Activated B cell treated with CpG ODN at 0.5 μM for 24 hours (primary cell): ENCODE measurements around the gene HEXD. TPM values are rescaled to one million over a fixed set of nuclear protein-coding genes. Genes with fewer than 3 reads are reported as not detected.
"Not testable (repeated sequence)": the region's sequence is repeated elsewhere in the genome, so short reads cannot be mapped to it uniquely, and the experiment has no call there.

Experiments
- ATAC-seq: fragments of 200-7000 bp; cut with Tn5 transposase; one replicate; pipeline ENCODE4 v1.10.0; 2021; ENCODE audit warnings: low read depth, mild to moderate bottlenecking, moderate library complexity
- CTCF ChIA-PET: fragments of 350-600 bp; sonication (Branson Sonifier 250); formaldehyde crosslinking; loops from one replicate; lab custom pipeline; 2021; ENCODE audit warnings: antibody characterized with exemption; lab: Charles Lee
- POLR2A ChIA-PET: fragments of 350-600 bp; sonication (Branson Sonifier 250); formaldehyde crosslinking; loops from one replicate; lab custom pipeline; 2021; ENCODE audit warnings: antibody characterized with exemption; lab: Charles Lee
- DNase-seq: peaks from one replicate; pipeline ENCODE4 v3.0.0; 2022
- H3K27ac Mint-ChIP-seq: one replicate; pipeline ENCODE4 v1.8.0; 2020; ENCODE audit warnings: mixed read lengths
- H3K27me3 Mint-ChIP-seq: one replicate; pipeline ENCODE4 v1.8.0; 2021; ENCODE audit warnings: mixed read lengths
- H3K36me3 Mint-ChIP-seq: one replicate; pipeline ENCODE4 v1.8.0; 2021; ENCODE audit warnings: low read depth, mixed read lengths
- H3K4me1 Mint-ChIP-seq: one replicate; pipeline ENCODE4 v1.8.0; 2021; ENCODE audit warnings: mixed read lengths
- H3K4me3 Mint-ChIP-seq: one replicate; pipeline ENCODE4 v1.8.0; 2020; ENCODE audit warnings: mild to moderate bottlenecking, mixed read lengths
- H3K9me3 Mint-ChIP-seq: one replicate; pipeline ENCODE4 v1.8.0; 2020; ENCODE audit warnings: mixed read lengths
- intact Hi-C: fragments of 100-400 bp; cut with micrococcal nuclease; formaldehyde crosslinking; loops from one replicate; pipeline ENCODE4 v1.15.1; 2024
- total RNA-seq: library from RNA; stranded (reverse); gene quantifications from 2 replicates; pipeline ENCODE4 v1.2.3, GENCODE V29; 2022
- TF ChIP-seq, protein P1 (sequence below): fragments of 200-600 bp; IDR thresholded peaks from one replicate; pipeline ENCODE4 v1.8.0; 2022; ENCODE audit warnings: antibody characterized with exemption, mild to moderate bottlenecking

The HEXD gene
- total RNA-seq, 1 donor from 2014 or later: 88.8 TPM

DNA sequence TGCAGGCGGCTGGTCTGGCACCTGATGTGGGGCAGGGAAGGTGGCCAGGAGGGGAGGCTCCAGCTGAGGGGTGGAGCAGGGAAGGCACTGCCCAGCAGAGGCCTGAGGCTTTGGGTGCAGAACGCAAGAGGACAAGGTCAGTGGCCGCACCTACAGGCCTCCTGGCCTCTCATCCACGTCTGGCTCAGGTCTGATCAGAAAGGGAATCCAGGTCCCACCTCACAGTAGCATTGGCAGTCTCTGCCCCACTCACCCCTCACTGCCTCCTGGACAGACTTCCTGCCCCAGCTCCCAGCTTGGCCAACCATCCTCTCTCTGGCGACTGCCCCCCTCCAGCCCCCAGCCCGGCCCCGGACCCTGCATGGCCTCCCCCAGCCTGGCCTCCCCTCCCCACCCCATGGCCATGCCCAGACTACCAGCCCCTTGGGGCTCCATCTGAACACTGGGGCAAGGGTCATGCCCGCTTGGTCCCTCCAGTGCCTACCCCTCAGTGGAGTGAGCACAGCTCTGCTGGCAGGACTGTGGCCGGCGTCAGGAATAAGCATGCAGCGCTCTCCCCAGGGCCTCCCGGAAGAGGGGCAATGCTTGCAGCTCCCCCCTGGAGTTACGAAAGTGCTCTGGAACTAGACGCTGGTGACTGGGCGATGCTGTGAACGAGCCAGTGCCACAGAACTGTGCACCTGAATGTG is 42.0 kb upstream of the HEXD start:
- DNase-seq (no peak), ATAC-seq (no peak)
- Mint-ChIP-seq H3K27ac (no peak overlapping the region), H3K4me1 (peaks cover 14% of the 10 kb centered on the region), H3K36me3 (no peaks in the 10 kb centered on the region), H3K9me3 (no peaks in the 10 kb centered on the region), H3K27me3 (peaks cover 30% of the 10 kb centered on the region), H3K4me3 (no peak overlapping the region)
- intact Hi-C loops: no loop called here
- TF ChIP-seq, protein P1, sequence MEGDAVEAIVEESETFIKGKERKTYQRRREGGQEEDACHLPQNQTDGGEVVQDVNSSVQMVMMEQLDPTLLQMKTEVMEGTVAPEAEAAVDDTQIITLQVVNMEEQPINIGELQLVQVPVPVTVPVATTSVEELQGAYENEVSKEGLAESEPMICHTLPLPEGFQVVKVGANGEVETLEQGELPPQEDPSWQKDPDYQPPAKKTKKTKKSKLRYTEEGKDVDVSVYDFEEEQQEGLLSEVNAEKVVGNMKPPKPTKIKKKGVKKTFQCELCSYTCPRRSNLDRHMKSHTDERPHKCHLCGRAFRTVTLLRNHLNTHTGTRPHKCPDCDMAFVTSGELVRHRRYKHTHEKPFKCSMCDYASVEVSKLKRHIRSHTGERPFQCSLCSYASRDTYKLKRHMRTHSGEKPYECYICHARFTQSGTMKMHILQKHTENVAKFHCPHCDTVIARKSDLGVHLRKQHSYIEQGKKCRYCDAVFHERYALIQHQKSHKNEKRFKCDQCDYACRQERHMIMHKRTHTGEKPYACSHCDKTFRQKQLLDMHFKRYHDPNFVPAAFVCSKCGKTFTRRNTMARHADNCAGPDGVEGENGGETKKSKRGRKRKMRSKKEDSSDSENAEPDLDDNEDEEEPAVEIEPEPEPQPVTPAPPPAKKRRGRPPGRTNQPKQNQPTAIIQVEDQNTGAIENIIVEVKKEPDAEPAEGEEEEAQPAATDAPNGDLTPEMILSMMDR: no peak
- ChIA-PET POLR2A (no interaction called here), CTCF (no interaction called here)

DNA sequence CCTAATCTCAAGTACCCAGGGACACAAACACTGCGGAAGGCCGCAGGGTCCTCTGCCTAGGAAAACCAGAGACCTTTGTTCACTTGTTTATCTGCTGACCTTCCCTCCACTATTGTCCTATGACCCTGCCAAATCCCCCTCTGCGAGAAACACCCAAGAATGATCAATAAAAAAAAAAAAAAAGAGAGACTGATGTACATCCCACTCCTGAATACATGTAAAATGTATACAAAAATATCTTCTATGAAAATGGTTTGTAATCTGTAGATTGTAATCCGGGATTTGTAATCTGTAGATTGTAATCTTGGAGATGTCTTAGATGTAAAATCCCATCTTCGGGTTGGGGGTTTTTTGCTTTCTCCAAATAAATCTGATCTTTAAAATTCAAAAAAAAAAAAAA is 40.9 kb upstream of the HEXD start:
- H3K27ac Mint-ChIP-seq, ATAC-seq, H3K36me3 Mint-ChIP-seq, H3K4me3 Mint-ChIP-seq, POLR2A ChIA-PET, intact Hi-C loops, CTCF ChIA-PET, DNase-seq, H3K9me3 Mint-ChIP-seq: not testable (repeated sequence)
- Mint-ChIP-seq H3K4me1 (peaks cover 13% of the 10 kb centered on the region), H3K27me3 (peaks cover 35% of the 10 kb centered on the region)

DNA sequence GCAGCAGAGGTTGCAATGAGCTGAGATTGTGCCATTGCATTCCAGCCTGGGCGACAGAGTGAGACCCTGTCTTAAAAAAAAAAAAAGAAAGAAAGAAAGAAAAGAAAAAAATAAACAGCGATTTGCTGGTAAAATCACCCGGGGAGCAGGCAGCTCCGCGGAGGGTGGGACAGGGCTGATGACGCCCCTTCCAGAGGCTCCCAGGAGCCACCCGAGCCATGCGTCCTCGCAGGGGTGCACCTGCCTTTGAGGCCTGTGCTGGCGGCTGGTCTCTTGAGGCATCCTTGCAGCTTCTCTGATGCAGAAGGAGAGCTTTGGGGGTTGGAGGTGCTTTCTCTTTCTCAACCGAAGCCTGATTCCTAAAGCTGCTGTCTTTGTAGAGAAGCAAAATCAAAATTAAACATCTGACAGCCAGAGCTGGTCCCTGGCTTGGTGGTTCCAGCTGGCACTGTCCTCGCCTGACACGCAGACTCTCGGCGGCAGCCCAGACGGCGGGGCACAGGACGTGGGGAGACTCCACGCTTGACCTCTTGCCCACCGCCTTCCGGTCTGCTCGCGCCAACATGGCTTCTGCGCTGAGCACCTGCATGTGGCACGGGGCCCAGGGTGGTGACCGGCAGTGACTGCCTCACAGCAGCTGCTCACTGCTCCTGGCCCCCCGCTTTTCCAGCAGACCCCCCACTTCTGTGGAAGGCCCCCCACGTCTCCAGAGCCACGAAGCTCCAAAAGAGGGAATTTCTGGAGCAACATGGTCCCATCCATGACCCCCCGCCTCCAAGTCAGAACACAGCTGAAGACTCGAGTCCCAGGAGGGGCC is 40.0 kb upstream of the HEXD start:
- Mint-ChIP-seq H3K27ac (no peak overlapping the region), H3K9me3 (no peaks in the 10 kb centered on the region), H3K4me3 (no peak overlapping the region), H3K4me1 (peaks cover 4% of the 10 kb centered on the region), H3K36me3 (no peaks in the 10 kb centered on the region), H3K27me3 (peaks cover 29% of the 10 kb centered on the region)
- intact Hi-C loops: no loop called here
- no peak for DNase-seq
- ChIA-PET POLR2A (no interaction called here), CTCF (no interaction called here)
- TF ChIP-seq, protein P1: no peak
- no peak for ATAC-seq

DNA sequence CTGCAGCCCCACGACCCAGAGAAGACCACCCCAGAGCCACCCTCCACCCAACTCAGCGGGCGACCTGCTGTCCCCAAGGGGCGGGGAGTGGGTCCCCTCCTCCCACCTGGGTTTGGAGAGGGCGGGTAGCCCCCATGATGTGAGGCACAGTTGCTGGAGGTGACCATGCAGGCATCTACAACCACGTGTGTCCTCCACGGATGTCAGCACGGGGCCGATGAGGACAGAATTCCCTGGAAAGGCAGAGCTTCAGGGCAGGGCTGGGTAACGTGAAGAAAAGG is 39.5 kb upstream of the HEXD start:
- H3K4me3 Mint-ChIP-seq: no peak overlapping the region
- no peak overlapping the region for H3K27ac Mint-ChIP-seq
- H3K9me3 Mint-ChIP-seq: no peaks in the 10 kb centered on the region
- ATAC-seq (no peak), DNase-seq (no peak)
- intact Hi-C loops: no loop called here
- no peaks in the 10 kb centered on the region for H3K36me3 Mint-ChIP-seq
- peaks cover 24% of the 10 kb centered on the region for H3K27me3 Mint-ChIP-seq
- ChIA-PET CTCF (no interaction called here), POLR2A (interaction anchor here (0.6 kb wide), 1 partner anchor 12 kb away, joined by 3 read pairs; no protein-coding TSS in a partner anchor)
- TF ChIP-seq, protein P1: no peak
- no peaks in the 10 kb centered on the region for H3K4me1 Mint-ChIP-seq

DNA sequence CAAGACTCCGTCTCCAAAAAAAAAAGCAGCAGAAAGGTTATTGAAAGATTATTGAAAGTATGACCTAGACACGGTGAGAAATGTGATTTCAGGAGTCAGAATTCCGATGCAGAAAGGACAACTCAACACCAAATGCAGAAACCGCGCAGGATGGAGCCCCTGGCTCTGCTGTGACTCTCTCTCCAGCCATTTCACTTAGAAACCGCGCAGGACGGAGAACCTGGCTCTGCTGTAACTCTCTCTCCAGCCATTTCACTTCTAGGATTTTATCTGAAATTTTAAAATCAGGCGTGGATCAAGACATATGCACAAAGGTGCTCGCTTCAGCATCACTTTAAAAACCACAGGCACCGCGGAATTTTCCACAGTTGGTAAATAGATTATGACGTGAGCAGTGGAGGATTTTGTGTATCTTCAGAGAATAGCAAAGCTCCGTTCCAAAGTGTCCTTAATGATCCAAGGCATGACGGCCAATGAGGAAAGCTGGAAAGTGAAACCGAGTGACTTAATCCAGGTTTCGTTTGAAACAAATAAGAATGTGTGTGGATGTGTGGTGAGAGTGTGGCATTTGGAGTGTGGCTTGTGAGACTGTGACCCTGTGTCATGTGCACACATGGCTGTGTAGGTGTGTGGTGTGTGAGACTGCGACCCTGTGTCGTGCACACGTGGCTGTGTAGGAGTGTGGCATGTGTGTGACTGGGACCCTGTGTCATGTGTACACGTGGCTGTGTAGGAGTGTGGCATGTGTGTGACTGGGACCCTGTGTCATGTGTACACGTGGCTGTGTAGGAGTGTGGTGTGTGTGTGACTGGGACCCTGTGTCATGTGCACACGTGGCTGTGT is 37.1 kb upstream of the HEXD start:
- H3K9me3 Mint-ChIP-seq: no peaks in the 10 kb centered on the region
- no peak overlapping the region for H3K4me3 Mint-ChIP-seq
- CTCF ChIA-PET: no interaction called here
- POLR2A ChIA-PET: no interaction called here
- intact Hi-C loops: no loop called here
- TF ChIP-seq, protein P1: no peak
- H3K27ac Mint-ChIP-seq: no peak overlapping the region
- DNase-seq: no peak
- H3K36me3 Mint-ChIP-seq: no peaks in the 10 kb centered on the region
- no peak for ATAC-seq
- H3K4me1 Mint-ChIP-seq: no peaks in the 10 kb centered on the region
- H3K27me3 Mint-ChIP-seq: peaks cover 21% of the 10 kb centered on the region

DNA sequence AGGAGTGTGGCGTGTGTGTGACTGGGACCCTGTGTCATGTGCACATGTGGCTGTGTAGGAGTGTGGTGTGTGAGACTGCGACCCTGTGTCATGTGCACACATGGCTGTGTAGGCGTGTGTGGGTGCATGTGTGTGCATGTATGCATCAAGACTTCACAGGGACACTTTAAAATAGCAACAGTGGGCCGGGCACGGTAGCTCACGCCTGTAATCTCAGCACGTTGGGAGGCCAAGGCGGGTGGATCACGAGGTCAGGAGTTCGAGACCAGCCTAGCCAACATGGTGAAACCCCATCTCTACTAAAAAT is 36.5 kb upstream of the HEXD start:
- H3K27ac Mint-ChIP-seq, H3K36me3 Mint-ChIP-seq, DNase-seq, ATAC-seq, H3K9me3 Mint-ChIP-seq, intact Hi-C loops, H3K4me1 Mint-ChIP-seq, CTCF ChIA-PET, H3K4me3 Mint-ChIP-seq, POLR2A ChIA-PET: not testable (repeated sequence)
- H3K27me3 Mint-ChIP-seq: peaks cover 18% of the 10 kb centered on the region

DNA sequence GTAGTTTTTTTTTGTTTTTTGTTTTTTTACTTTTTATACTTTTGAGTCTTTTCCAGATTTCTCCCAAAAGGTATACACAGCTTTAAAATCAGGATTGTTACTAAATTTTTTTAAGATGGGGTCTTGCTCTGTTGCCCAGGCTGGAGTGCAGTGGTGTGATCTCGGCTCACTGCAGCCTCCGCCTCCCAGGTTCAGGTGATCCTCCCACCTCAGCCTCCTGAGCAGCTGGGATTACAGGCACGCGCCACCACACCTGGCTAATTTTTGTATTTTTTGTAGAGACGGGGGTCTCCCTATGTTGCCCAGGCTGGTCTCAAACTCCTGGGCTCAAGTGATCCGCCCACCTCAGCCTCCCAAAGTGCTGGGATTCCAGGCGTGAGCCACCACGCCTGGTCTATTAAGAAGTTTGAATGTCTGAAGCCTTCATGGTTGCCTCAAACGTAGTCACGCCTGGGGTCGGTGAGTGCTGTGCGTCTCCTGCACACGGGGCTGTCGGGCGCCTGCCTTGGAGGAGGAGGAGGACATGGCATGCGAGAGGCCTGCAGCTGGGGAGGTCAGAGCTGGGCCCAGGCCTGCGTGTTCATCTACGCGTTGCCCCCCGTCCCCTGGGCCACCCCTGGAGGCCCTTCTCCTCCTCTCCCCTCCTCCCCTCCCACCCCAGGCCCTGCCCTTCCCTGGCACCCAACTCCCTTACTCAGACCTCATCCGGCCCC is 35.8 kb upstream of the HEXD start:
- H3K27ac Mint-ChIP-seq, POLR2A ChIA-PET, H3K4me1 Mint-ChIP-seq, H3K9me3 Mint-ChIP-seq, H3K4me3 Mint-ChIP-seq, ATAC-seq, intact Hi-C loops, DNase-seq, CTCF ChIA-PET, H3K36me3 Mint-ChIP-seq: not testable (repeated sequence)
- H3K27me3 Mint-ChIP-seq: peaks cover 18% of the 10 kb centered on the region
